K562 (cell line): ENCODE data around the gene DCUN1D4.

ENCODE experiments used
- MAFF ChIP-seq: IDR thresholded peaks from 2 replicates; pipeline ENCODE4 v1.6.1; 2012; ENCODE audit warnings: low read length, improper control_type of control experiment
- NR3C1 ChIP-seq: sonication (generic); formaldehyde crosslinking; IDR thresholded peaks from 2 replicates; pipeline ENCODE4 v1.8.1; 2022; ENCODE audit warnings: missing genetic modification reagents

DNA sequence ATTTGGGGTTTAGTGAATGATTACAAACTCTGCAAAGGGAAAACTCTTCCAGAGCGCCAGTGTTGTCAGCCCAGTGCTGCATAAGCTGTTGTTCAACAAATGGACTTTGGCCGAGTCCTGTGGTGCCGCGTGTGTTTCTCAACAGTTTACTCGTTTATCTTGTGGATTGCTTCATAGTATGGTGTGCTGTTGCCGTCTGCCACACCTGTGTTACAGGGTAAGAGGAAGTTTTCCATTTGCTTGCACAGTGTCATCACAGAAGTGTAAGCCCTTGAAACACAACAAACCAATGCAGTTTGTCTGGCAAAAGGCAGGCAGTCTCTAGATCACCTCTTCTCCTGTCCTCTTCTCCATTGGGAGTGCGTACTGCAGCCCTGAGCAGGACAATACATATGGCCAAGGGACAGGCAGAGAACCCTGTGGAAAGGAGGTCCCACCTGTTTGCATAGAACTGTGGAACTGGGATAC lies 66.3 kb downstream of the DCUN1D4 start:
- no peak for TF ChIP-seq MAFF
- no peak for TF ChIP-seq NR3C1
